ENCODE data around the gene MED13L.

GRCh38 chr12:116276652-116277466, 634 bp downstream of the MED13L start:
- TF ChIP-seq TAF1 (IDR thresholded peaks at IDR 0.05; ENCODE audit: borderline replicate concordance, insufficient read depth, low read length) (0 out of 2 replicates have a peak, but pooled peaks have one; percentile 52), POLR2AphosphoS5 (IDR thresholded peaks at IDR 0.05; ENCODE audit: low read depth, low read length) (no peak), REST (IDR thresholded peaks at IDR 0.05; ENCODE audit: insufficient read depth in 1 of 2, low read depth in 2 of 2, low read length in 2 of 2) (no peak)

Data from PFSK-1 (cell line).